Lower leg skin (tissue), 3 donors: Measurements from ENCODE around the gene OSBPL3.

ENCODE experiments used
- POLR2A ChIP-seq, 2 donors: fragments of 450-650 bp; IDR thresholded peaks; one replicate each; pipeline ENCODE4 v1.6.1; 2016 to 2017; ENCODE audit warnings: antibody characterized with exemption in 2 of 2, mild to moderate bottlenecking in 1 of 2, moderate library complexity in 1 of 2
- TF ChIP-seq, protein P1 (sequence below), 3 donors: fragments of 450-650 bp; IDR thresholded peaks; one replicate each; pipeline ENCODE4 v1.5.1; 2016; ENCODE audit warnings: antibody characterized with exemption in 3 of 3, mild to moderate bottlenecking in 3 of 3, moderate library complexity in 2 of 3

DNA sequence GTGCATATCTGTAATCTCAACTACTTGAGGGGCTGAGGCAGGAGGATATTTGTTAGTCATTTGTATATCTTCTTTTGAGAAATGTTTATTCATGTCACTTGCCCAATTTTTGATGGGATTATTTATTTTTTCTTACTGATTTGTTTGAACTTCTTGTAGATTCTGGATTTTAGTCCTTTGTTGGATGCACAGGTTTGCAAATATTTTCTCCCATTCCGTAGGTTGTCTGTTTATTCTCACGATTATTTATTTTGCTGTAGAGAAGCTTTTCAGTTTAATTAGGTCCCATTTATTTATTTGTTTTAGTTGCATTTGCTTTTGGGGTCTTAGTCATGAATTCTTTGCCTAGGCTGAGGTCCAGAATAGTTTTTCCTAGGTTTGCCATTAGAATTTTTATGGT, 44.1 kb upstream of the OSBPL3 start:
- TF ChIP-seq, protein P1, sequence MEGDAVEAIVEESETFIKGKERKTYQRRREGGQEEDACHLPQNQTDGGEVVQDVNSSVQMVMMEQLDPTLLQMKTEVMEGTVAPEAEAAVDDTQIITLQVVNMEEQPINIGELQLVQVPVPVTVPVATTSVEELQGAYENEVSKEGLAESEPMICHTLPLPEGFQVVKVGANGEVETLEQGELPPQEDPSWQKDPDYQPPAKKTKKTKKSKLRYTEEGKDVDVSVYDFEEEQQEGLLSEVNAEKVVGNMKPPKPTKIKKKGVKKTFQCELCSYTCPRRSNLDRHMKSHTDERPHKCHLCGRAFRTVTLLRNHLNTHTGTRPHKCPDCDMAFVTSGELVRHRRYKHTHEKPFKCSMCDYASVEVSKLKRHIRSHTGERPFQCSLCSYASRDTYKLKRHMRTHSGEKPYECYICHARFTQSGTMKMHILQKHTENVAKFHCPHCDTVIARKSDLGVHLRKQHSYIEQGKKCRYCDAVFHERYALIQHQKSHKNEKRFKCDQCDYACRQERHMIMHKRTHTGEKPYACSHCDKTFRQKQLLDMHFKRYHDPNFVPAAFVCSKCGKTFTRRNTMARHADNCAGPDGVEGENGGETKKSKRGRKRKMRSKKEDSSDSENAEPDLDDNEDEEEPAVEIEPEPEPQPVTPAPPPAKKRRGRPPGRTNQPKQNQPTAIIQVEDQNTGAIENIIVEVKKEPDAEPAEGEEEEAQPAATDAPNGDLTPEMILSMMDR (IDR thresholded peaks at IDR 0.05), result no peak
- TF ChIP-seq POLR2A (IDR thresholded peaks at IDR 0.05), result no peak
